NCI-H1105 treated with DMSO at 0.1 percent for 48 hours (cell line): ENCODE data around the gene TSPAN5.
"Not testable (repeated sequence)": the region's sequence is repeated elsewhere in the genome, so short reads cannot be mapped to it uniquely, and the experiment has no call there.

ENCODE experiments used
- DNase-seq: peaks from one replicate; lab custom pipeline; 2025; lab: John Stamatoyannopoulos, UW

The TSPAN5 gene

GRCh38 chr4:98546910-98547594 lies 111.4 kb downstream of the TSPAN5 start:
- no peak for DNase-seq

- DNase-seq: no peak
Measured at GRCh38 chr4:98544818-98545414, 113.5 kb downstream of the TSPAN5 start.

- DNase-seq: no peak
Measured at GRCh38 chr4:98544141-98544817, 114.1 kb downstream of the TSPAN5 start.

- DNase-seq: no peak
Measured at GRCh38 chr4:98542011-98542410, 116.4 kb downstream of the TSPAN5 start.

GRCh38 chr4:98540803-98541202 lies 117.6 kb downstream of the TSPAN5 start:
- no peak for DNase-seq

- no peak for DNase-seq
Measured at GRCh38 chr4:98539741-98540140, 118.7 kb downstream of the TSPAN5 start.

GRCh38 chr4:98539299-98539698 lies 119.1 kb downstream of the TSPAN5 start:
- DNase-seq: no peak

- DNase-seq: no peak
Measured at GRCh38 chr4:98536631-98537030, 121.8 kb downstream of the TSPAN5 start.

- DNase-seq: not testable (repeated sequence)
Measured at GRCh38 chr4:98534146-98534545, 124.3 kb downstream of the TSPAN5 start.

GRCh38 chr4:98530572-98530971 lies 127.8 kb downstream of the TSPAN5 start:
- no peak for DNase-seq

GRCh38 chr4:98529970-98530569 lies 128.3 kb downstream of the TSPAN5 start:
- no peak for DNase-seq

GRCh38 chr4:98528882-98529281 lies 129.5 kb downstream of the TSPAN5 start:
- DNase-seq: no peak

GRCh38 chr4:98527534-98528269 lies 130.7 kb downstream of the TSPAN5 start:
- DNase-seq: no peak

- DNase-seq: no peak
Measured at GRCh38 chr4:98524230-98524629, 134.2 kb downstream of the TSPAN5 start.

GRCh38 chr4:98522636-98523395 lies 135.6 kb downstream of the TSPAN5 start:
- DNase-seq: no peak

GRCh38 chr4:98522062-98522461 lies 136.3 kb downstream of the TSPAN5 start:
- no peak for DNase-seq

GRCh38 chr4:98521486-98521885 lies 136.9 kb downstream of the TSPAN5 start:
- DNase-seq: no peak

- DNase-seq: no peak
Measured at GRCh38 chr4:98519268-98519977, 139.0 kb downstream of the TSPAN5 start.

GRCh38 chr4:98518559-98519267 lies 139.7 kb downstream of the TSPAN5 start:
- DNase-seq: no peak
